Psoas muscle (tissue), 8 donors: Measurements from ENCODE around the gene PWWP2B. TPM values are rescaled to one million over a fixed set of nuclear protein-coding genes. Genes with fewer than 3 reads are reported as not detected.

Experiments used
- ATAC-seq, 4 donors: fragments of 200-7000 bp; cut with Tn5 transposase; one replicate each; pipeline ENCODE4 v1.9.1; 2020; ENCODE audit warnings: moderate library complexity in 3 of 4, mild to moderate bottlenecking in 2 of 4
- DNase-seq, 2 donors: peaks; one replicate each; pipeline ENCODE4 v3.0.0-alpha.2; 2020
- H3K27ac ChIP-seq: fragments of 200-600 bp; one replicate; pipeline ENCODE4 v1.8.0; 2022
- H3K27me3 ChIP-seq, 3 donors: fragments of 200-600 bp in 1 of 3; one replicate each; pipeline versions ENCODE4 v1.6.1 to v1.8.0; 2013 to 2022; ENCODE audit warnings: low read length in 2 of 3, mild to moderate bottlenecking in 2 of 3, moderate library complexity in 1 of 3; ENCODE audit not compliant: insufficient read depth in 3 of 3
- H3K36me3 ChIP-seq, 2 donors: fragments of 200-600 bp in 1 of 2; one replicate each; pipeline versions ENCODE4 v1.6.1 to v1.8.0; 2013 to 2022; ENCODE audit warnings: low read depth in 1 of 2, mild to moderate bottlenecking in 1 of 2, moderate library complexity in 1 of 2; ENCODE audit not compliant: insufficient read depth in 1 of 2
- H3K4me1 ChIP-seq: fragments of 200-600 bp; one replicate; pipeline ENCODE4 v1.8.0; 2022
- H3K4me3 ChIP-seq: fragments of 200-600 bp; one replicate; pipeline ENCODE4 v1.8.0; 2022; ENCODE audit warnings: mild to moderate bottlenecking
- H3K9me3 ChIP-seq: fragments of 200-600 bp; one replicate; pipeline ENCODE4 v1.8.0; 2022
- CTCF ChIP-seq: fragments of 200-600 bp; IDR thresholded peaks from one replicate; pipeline ENCODE4 v1.8.0; 2022; ENCODE audit warnings: antibody characterized with exemption
- WGBS, 3 donors: extraction: QIAGEN DNeasy Blood & Tissue Kit; methylation state at CpG; one replicate each; pipeline versions ENCODE4 v1.1.6 to v1.1.7; 2013; 5-methylcytosine and 5-hydroxymethylcytosine counted together
- intact Hi-C, 2 donors: fragments of 100-400 bp; cut with DNase I; formaldehyde crosslinking; loops; one replicate each; pipeline versions ENCODE4 v1.11.0 to v1.14.2; 2022
- polyA plus RNA-seq, 3 donors: library from polyadenylated mRNA; stranded (reverse); fragments of 200-250 nt; gene quantifications; one replicate each; pipeline ENCODE4 v1.2.3, GENCODE V29; 2013
- total RNA-seq, 4 donors: library from RNA; stranded (reverse); fragmentation: NEBNext Ultra II Directional in 2 of 4; extraction: Animal tissue kit (Norgen Biotek cat#: 25700) in 2 of 4; gene quantifications; one replicate each; pipeline versions ENCODE4 v1.2.1 to v1.2.4, GENCODE V29; 2021 to 2023
- donor health status: healthy with polysubstance abuse.
- donor health status: DM: no; HTN: no; CAD: no; lungs with moderate emphysema.
- donor health status: Bipolar disorder and iron deficiency.
- donor health status: healthy.
- donor health status: DM: yes; HTN: yes; CAD: no.
- donor health status: DM: no; HTN: no; CAD: no.
- donor health status: DM: no; HTN: no; CAD: no.
- donor health status: DM: yes; HTN: yes; CAD: no.

The PWWP2B gene
- total and polyA plus RNA-seq, 7 donors = 14.5 to 35.2 (median 22.2) TPM

GRCh38 chr10:132461103-132461682 lies 64.2 kb downstream of the PWWP2B start:
- Histone ChIP-seq H3K27me3 (peaks cover 0 to 4% (median 0%) of the 10 kb centered on the region in 3 donors), H3K27ac (no peak overlapping the region), H3K9me3 (no peaks in the 10 kb centered on the region), H3K36me3 (no peaks in the 10 kb centered on the region), H3K4me3 (no peak overlapping the region), H3K4me1 (peaks cover 27% of the 10 kb centered on the region)
- DNase-seq (peak in 1 of 2 donors; percentile 14), ATAC-seq (no peak)
- intact Hi-C loops = no loop called here
- 79 to 90% (median 88%) methylated on average over 14 of the region's 14 CpGs for WGBS, 3 donors
- no peak for TF ChIP-seq CTCF

GRCh38 chr10:132461683-132462231 lies 64.8 kb downstream of the PWWP2B start:
- DNase-seq (peak; percentile 13 to 56), ATAC-seq (no peak)
- intact Hi-C loops = no loop called here
- WGBS, 3 donors = 54 to 72% (median 66%) methylated on average over 15 to 19 of the region's 19 CpGs
- no peaks in the 10 kb centered on the region for H3K36me3 ChIP-seq
- TF ChIP-seq CTCF = no peak
- H3K4me3 ChIP-seq = no peak overlapping the region
- peaks cover 27% of the 10 kb centered on the region for H3K4me1 ChIP-seq
- H3K9me3 ChIP-seq = no peaks in the 10 kb centered on the region
- H3K27me3 ChIP-seq = peaks cover 0 to 4% (median 0%) of the 10 kb centered on the region in 3 donors
- no peak overlapping the region for H3K27ac ChIP-seq

- ATAC-seq (no peak), DNase-seq (peak; percentile 9 to 40)
- Histone ChIP-seq H3K27ac (no peak overlapping the region), H3K36me3 (no peaks in the 10 kb centered on the region), H3K27me3 (peaks cover 0 to 4% (median 0%) of the 10 kb centered on the region in 3 donors), H3K4me3 (no peak overlapping the region), H3K9me3 (no peaks in the 10 kb centered on the region), H3K4me1 (peaks cover 27% of the 10 kb centered on the region)
- intact Hi-C loops = no loop called here
- 88 to 93% (median 90%) methylated on average over 32 to 35 of the region's 35 CpGs for WGBS, 3 donors
- TF ChIP-seq CTCF = no peak
These were observed 65.7 kb downstream of the PWWP2B start for GRCh38 chr10:132462463-132463332.

- peak; percentile 53 to 67 (median 56) for ATAC-seq
- Histone ChIP-seq H3K4me1 (peaks cover 27% of the 10 kb centered on the region), H3K27me3 (no peaks in the 10 kb centered on the region), H3K27ac (peak overlapping the region; percentile 89), H3K9me3 (no peaks in the 10 kb centered on the region), H3K4me3 (peak overlapping the region; percentile 27), H3K36me3 (no peaks in the 10 kb centered on the region)
- DNase-seq = peak; percentile 41 to 64
- intact Hi-C loops = loop anchor here in 1 of 2 donors (2.0 kb wide), 1 partner anchor 73 kb away; the partner anchor contains the start of gene INPP5A
- WGBS, 3 donors = 44 to 68% (median 49%) methylated on average over 30 of the region's 30 CpGs
- TF ChIP-seq CTCF = peak; percentile 30
These were observed 66.6 kb downstream of the PWWP2B start for GRCh38 chr10:132463333-132464255.
